ENCODE results near the gene PTTG2. TPM values are rescaled to one million over a fixed set of nuclear protein-coding genes. Genes with fewer than 3 reads are reported as not detected.
"Not testable (repeated sequence)": the region's sequence is repeated elsewhere in the genome, so short reads cannot be mapped to it uniquely, and the experiment has no call there.

PTTG2 gene
- total RNA-seq, 1 donor from 2014 or later = 0.44 TPM

- ATAC-seq = no peak
Measured at GRCh38 chr4:37958932-37959331, 1.3 kb upstream of the PTTG2 start.

- no peak for ATAC-seq
Measured at GRCh38 chr4:37960679-37961450, 667 bp downstream of the PTTG2 start.

- no peak for ATAC-seq
Measured at GRCh38 chr4:37964734-37965457, 4.7 kb downstream of the PTTG2 start.

- no peak for ATAC-seq
Measured at GRCh38 chr4:37966044-37966443, 5.8 kb downstream of the PTTG2 start.

- no peak for ATAC-seq
Measured at GRCh38 chr4:37967736-37968135, 7.5 kb downstream of the PTTG2 start.

- no peak for ATAC-seq
Measured at GRCh38 chr4:37968747-37969146, 8.5 kb downstream of the PTTG2 start.

GRCh38 chr4:37970702-37971101 lies 10.5 kb downstream of the PTTG2 start:
- peak; percentile 100 for ATAC-seq

GRCh38 chr4:37971202-37971601 lies 11.0 kb downstream of the PTTG2 start:
- ATAC-seq = no peak

- ATAC-seq = no peak
Measured at GRCh38 chr4:37973441-37973840, 13.2 kb downstream of the PTTG2 start.

GRCh38 chr4:37975321-37975822 lies 15.2 kb downstream of the PTTG2 start:
- ATAC-seq = not testable (repeated sequence)

GRCh38 chr4:37976507-37976906 lies 16.3 kb downstream of the PTTG2 start:
- peak; percentile 40 for ATAC-seq

- peak; percentile 87 for ATAC-seq
Measured at GRCh38 chr4:37976991-37977470, 16.8 kb downstream of the PTTG2 start.

- peak; percentile 72 for ATAC-seq
Measured at GRCh38 chr4:37977471-37978247, 17.5 kb downstream of the PTTG2 start.

- no peak for ATAC-seq
Measured at GRCh38 chr4:37978248-37978924, 18.2 kb downstream of the PTTG2 start.

GRCh38 chr4:37980246-37980645 lies 20.0 kb downstream of the PTTG2 start:
- no peak for ATAC-seq

- no peak for ATAC-seq
Measured at GRCh38 chr4:37981425-37981824, 21.2 kb downstream of the PTTG2 start.

GRCh38 chr4:37981844-37982720 lies 21.9 kb downstream of the PTTG2 start:
- ATAC-seq = no peak

GRCh38 chr4:37982736-37983135 lies 22.5 kb downstream of the PTTG2 start:
- no peak for ATAC-seq

GRCh38 chr4:37983951-37984350 lies 23.8 kb downstream of the PTTG2 start:
- ATAC-seq = no peak

GRCh38 chr4:37985730-37986275 lies 25.6 kb downstream of the PTTG2 start:
- no peak for ATAC-seq

- ATAC-seq = no peak
Measured at GRCh38 chr4:37988670-37989069, 28.5 kb downstream of the PTTG2 start.

Data from esophagus mucosa (tissue), 1 donor.